K562 (cell line): ENCODE data around the gene MSRB2. TPM values are rescaled to one million over a fixed set of nuclear protein-coding genes. Genes with fewer than 3 reads are reported as not detected.

Experiments used
- ATAC-seq: fragments of 200-7000 bp; cut with Tn5 transposase; 3 replicates; pipeline ENCODE4 v1.9.1; 2020; ENCODE audit warnings: moderate library complexity
- BruUV-seq: library from RNA; stranded (reverse); fragments of 400-500 nt; replicated peaks from 2 replicates; lab custom pipeline; 2021; lab: Mats Ljungman, UMichigan
- CTCF ChIA-PET: fragments of 300-600 bp; formaldehyde crosslinking; extraction: SDS; loops from one replicate; lab custom pipeline; 2021; ENCODE audit warnings: low intra/inter-chr PET ratio; lab: Yijun Ruan, JAX
- POLR2A ChIA-PET: fragments of 300-600, 350-650 bp; sonication (Branson Sonifier 250); formaldehyde crosslinking; extraction: SDS; loops from one replicate; lab custom pipeline; 2021; ENCODE audit warnings: antibody characterized with exemption, inconsistent platforms; lab: Yijun Ruan, JAX
- DNase-seq, 4 experiments: peaks; one replicate each; pipeline versions ENCODE4 v3.0.0 to v3.0.0-alpha.2; 2011 to 2018; ENCODE audit warnings: low spot score in 3 of 4, mixed read lengths in 3 of 4; ENCODE audit errors: extremely low read depth in 1 of 4
- FAIRE-seq: peaks from 2 replicates; lab custom pipeline; 2011; peaks lifted over from hg19 to GRCh38; lab: Jason Lieb, UNC
- H2AFZ ChIP-seq: 2 replicates; pipeline ENCODE4 v1.6.0; 2011; ENCODE audit warnings: low read depth, low read length, control low read depth, inconsistent platforms
- H3K27ac ChIP-seq: fragments of 200-600 bp; 3 replicates; pipeline ENCODE4 v1.8.0; 2011; ENCODE audit warnings: low read depth, mild to moderate bottlenecking, control low read depth, inconsistent platforms, low read length, moderate library complexity, mixed read lengths; ENCODE audit errors: extremely low read depth
- H3K27me3 ChIP-seq, 2 experiments: fragments of 300-600 bp in 1 of 2; 2 replicates in 1 of 2; 3 replicates in 1 of 2; pipeline versions ENCODE4 v1.6.0 to v1.8.0; 2011; ENCODE audit warnings: inconsistent platforms in 2 of 2, low read length in 2 of 2, mild to moderate bottlenecking in 1 of 2, mixed read lengths in 1 of 2, moderate library complexity in 1 of 2; ENCODE audit not compliant: control insufficient read depth in 2 of 2, insufficient read depth in 2 of 2
- H3K36me3 ChIP-seq: fragments of 300-600 bp; 3 replicates; pipeline ENCODE4 v1.8.0; 2011; ENCODE audit warnings: mild to moderate bottlenecking, low read length, inconsistent platforms; ENCODE audit not compliant: control insufficient read depth, insufficient read depth
- H3K4me1 ChIP-seq, 2 experiments: fragments of 200-600 bp in 1 of 2; replicated peaks in 1 of 2; 2 replicates in 1 of 2; 3 replicates in 1 of 2; pipeline versions ENCODE4 v1.5.1 to v1.8.0; 2011; ENCODE audit warnings: inconsistent platforms in 2 of 2, low read length in 2 of 2, mild to moderate bottlenecking in 1 of 2, mixed read lengths in 1 of 2, moderate library complexity in 1 of 2; ENCODE audit not compliant: control insufficient read depth in 2 of 2, insufficient read depth in 2 of 2
- H3K4me2 ChIP-seq: 2 replicates; pipeline ENCODE4 v1.6.1; 2011; ENCODE audit warnings: low read length, control low read depth, inconsistent platforms, mixed read lengths; ENCODE audit not compliant: insufficient read depth
- H3K4me3 ChIP-seq: fragments of 200-600 bp; sonication (generic), shearing (Covaris generic); 2 replicates; pipeline ENCODE4 v1.5.1; 2016; ENCODE audit warnings: control low read depth, inconsistent platforms
- H3K79me2 ChIP-seq: fragments of 200-600 bp; 3 replicates; pipeline ENCODE4 v1.8.0; 2011; ENCODE audit warnings: low read length, inconsistent platforms; ENCODE audit not compliant: control insufficient read depth, insufficient read depth
- H3K9ac ChIP-seq, 2 experiments: 2 replicates each; pipeline versions ENCODE4 v1.6.0 to v1.6.1; 2011; ENCODE audit warnings: low read depth in 2 of 2, low read length in 2 of 2, control low read depth in 1 of 2, inconsistent platforms in 1 of 2, mild to moderate bottlenecking in 1 of 2, mixed read lengths in 1 of 2; ENCODE audit not compliant: insufficient read depth in 1 of 2
- H3K9me1 ChIP-seq: one replicate; pipeline ENCODE4 v1.6.0; 2011; ENCODE audit warnings: inconsistent platforms, mild to moderate bottlenecking, low read length, moderate library complexity; ENCODE audit not compliant: control insufficient read depth, insufficient read depth
- H3K9me3 ChIP-seq: replicated peaks from 2 replicates; pipeline ENCODE4 v1.5.1; 2011; ENCODE audit warnings: low read depth, low read length, inconsistent platforms; ENCODE audit not compliant: control insufficient read depth, insufficient read depth
- H4K20me1 ChIP-seq: replicated peaks from 2 replicates; pipeline ENCODE4 v1.6.1; 2011; ENCODE audit warnings: low read length, inconsistent platforms, mixed read lengths; ENCODE audit not compliant: control insufficient read depth, insufficient read depth
- ELF4 ChIP-seq: fragments of 450-650 bp; formaldehyde crosslinking; IDR thresholded peaks from 2 replicates; pipeline ENCODE4 v1.4.0; 2022; ENCODE audit warnings: missing genetic modification characterization
- KDM5B ChIP-seq: fragments of 200-600 bp; sonication (generic); IDR thresholded peaks from 2 replicates; pipeline ENCODE4 v1.6.1; 2012; ENCODE audit warnings: low read depth, mild to moderate bottlenecking, moderate library complexity, low read length, control low read depth, inconsistent platforms; ENCODE audit not compliant: insufficient replicate concordance
- TCF7 ChIP-seq: sonication (generic); IDR thresholded peaks from 2 replicates; pipeline ENCODE4 v1.6.1; 2016; ENCODE audit warnings: antibody characterized with exemption, borderline replicate concordance
- WGBS: fragments of 100-300 bp; shearing (Covaris generic); methylation state at CpG from one replicate; pipeline ENCODE4 v1.1.6; 2016; ENCODE audit warnings: low coverage, mixed read lengths; ENCODE audit not compliant: insufficient coverage; ENCODE audit errors: missing lambda C conversion rate; 5-methylcytosine and 5-hydroxymethylcytosine counted together
- in situ Hi-C: fragments of 300-500 bp; cut with MboI; formaldehyde crosslinking; loops from 4 replicates; pipeline ENCODE4 v1.15.0; 2018; ENCODE audit warnings: inconsistent platforms, mixed read lengths
- intact Hi-C: fragments of 100-400 bp; cut with micrococcal nuclease; formaldehyde crosslinking; loops from 2 replicates; pipeline ENCODE4 v1.14.2; 2022
- polyA plus RNA-seq, 8 experiments: library from polyadenylated mRNA; depleted of rRNA in 4 of 8; stranded (reverse) in 5 of 8; unstranded in 3 of 8; fragments of >200 nt; fragmentation: Nextera tagmentation in 2 of 8; fragmentation: Illumina TruSeq in 1 of 8; extraction: Ambion mirVana in 2 of 8; extraction: Trizol in 1 of 8; gene quantifications; 2 replicates each; pipeline versions ENCODE4 v1.2.1 to v1.2.3, GENCODE V29; 2011 to 2014; ENCODE audit warnings: inconsistent platforms in 1 of 8, missing spikeins in 1 of 8
- total RNA-seq, 7 experiments: library from RNA; depleted of rRNA in 6 of 7; stranded (reverse); fragments of >200 nt in 6 of 7; fragmentation: Illumina TruSeq in 2 of 7; extraction: Trizol in 2 of 7; gene quantifications; 2 replicates each; pipeline versions ENCODE4 v1.2.1 to v1.2.3, GENCODE V29; 2011 to 2021; ENCODE audit warnings: low replicate concordance in 1 of 7
- TF ChIP-seq, protein P1 (sequence below): fragments of 450-650 bp; formaldehyde crosslinking; conservative IDR thresholded peaks from 2 replicates; pipeline ENCODE4 v1.4.0; 2022; ENCODE audit warnings: mild to moderate bottlenecking, missing genetic modification characterization
- TF ChIP-seq, protein P2 (sequence below): IDR thresholded peaks from 2 replicates; pipeline ENCODE4 v1.6.1; 2016; ENCODE audit warnings: missing genetic modification characterization, missing compliant biosample characterization
- TF ChIP-seq, protein P3 (sequence below): fragments of 450-650 bp; formaldehyde crosslinking; IDR thresholded peaks from 2 replicates; pipeline ENCODE4 v1.4.0; 2022; ENCODE audit warnings: missing genetic modification characterization

The MSRB2 gene
- total and polyA plus RNA-seq, 9 of the 15 experiments (the other 6 are each of a cell fraction or from before 2014, with no cell fraction given) = 1.5 to 22.3 (median 5.9) TPM

DNA sequence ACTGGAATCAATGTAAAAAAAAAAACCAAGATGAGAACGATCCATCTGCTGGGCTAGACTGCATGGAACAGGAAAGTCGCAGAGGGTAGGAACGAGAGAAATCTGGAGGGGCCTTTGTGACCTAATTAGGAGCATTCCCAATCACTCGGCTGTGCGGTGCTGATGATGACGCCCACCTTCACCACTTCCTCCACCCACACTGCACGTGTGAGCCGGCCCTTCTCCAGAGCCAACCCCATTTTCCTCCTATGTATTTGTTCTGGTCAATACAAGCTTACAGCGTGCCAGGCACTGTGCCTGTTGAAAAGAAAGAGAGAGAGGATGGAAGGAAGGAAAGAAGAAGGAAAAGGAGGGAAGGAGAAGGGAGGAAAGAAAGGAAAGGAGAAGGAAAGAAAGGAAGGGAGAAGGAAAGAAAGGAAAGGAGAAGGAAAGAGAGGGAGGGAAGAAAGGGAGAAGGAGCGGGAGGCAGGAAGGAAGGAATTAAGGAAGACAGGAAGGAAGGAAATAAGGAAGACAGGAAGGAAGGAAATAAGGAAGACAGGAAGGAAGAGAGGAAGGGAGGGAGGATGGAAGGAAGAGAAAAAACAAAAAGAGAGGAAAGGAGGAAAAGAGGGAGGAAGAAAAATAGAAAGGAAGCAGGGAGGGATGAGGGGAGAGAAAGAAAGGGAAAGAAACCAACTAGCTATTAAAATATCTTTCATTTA is 61.2 kb downstream of the MSRB2 start:
- TF ChIP-seq, protein P1, sequence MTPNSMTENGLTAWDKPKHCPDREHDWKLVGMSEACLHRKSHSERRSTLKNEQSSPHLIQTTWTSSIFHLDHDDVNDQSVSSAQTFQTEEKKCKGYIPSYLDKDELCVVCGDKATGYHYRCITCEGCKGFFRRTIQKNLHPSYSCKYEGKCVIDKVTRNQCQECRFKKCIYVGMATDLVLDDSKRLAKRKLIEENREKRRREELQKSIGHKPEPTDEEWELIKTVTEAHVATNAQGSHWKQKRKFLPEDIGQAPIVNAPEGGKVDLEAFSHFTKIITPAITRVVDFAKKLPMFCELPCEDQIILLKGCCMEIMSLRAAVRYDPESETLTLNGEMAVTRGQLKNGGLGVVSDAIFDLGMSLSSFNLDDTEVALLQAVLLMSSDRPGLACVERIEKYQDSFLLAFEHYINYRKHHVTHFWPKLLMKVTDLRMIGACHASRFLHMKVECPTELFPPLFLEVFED (CRISPR knock-in tag) = peak; percentile 61; the same call in 1 of the 2 replicates
- TF ChIP-seq, protein P2, sequence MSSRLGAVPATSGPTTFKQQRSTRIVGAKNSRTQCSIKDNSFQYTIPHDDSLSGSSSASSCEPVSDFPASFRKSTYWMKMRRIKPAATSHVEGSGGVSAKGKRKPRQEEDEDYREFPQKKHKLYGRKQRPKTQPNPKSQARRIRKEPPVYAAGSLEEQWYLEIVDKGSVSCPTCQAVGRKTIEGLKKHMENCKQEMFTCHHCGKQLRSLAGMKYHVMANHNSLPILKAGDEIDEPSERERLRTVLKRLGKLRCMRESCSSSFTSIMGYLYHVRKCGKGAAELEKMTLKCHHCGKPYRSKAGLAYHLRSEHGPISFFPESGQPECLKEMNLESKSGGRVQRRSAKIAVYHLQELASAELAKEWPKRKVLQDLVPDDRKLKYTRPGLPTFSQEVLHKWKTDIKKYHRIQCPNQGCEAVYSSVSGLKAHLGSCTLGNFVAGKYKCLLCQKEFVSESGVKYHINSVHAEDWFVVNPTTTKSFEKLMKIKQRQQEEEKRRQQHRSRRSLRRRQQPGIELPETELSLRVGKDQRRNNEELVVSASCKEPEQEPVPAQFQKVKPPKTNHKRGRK (tag) = peak; percentile 74
- TF ChIP-seq, protein P3, sequence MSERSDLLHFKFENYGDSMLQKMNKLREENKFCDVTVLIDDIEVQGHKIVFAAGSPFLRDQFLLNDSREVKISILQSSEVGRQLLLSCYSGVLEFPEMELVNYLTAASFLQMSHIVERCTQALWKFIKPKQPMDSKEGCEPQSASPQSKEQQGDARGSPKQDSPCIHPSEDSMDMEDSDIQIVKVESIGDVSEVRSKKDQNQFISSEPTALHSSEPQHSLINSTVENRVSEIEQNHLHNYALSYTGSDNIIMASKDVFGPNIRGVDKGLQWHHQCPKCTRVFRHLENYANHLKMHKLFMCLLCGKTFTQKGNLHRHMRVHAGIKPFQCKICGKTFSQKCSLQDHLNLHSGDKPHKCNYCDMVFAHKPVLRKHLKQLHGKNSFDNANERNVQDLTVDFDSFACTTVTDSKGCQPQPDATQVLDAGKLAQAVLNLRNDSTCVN (CRISPR knock-in tag) = peak; percentile 57; the same call in 1 of the 2 replicates
- no peak for TF ChIP-seq KDM5B
- no peak for TF ChIP-seq TCF7
- TF ChIP-seq ELF4 (CRISPR knock-in tag) = 0 out of 2 replicates have a peak, but pooled peaks have one; percentile 24
- POLR2A ChIA-PET = no interaction called here

More for the DNA sequence above, 61.2 kb downstream of the MSRB2 start:
- H3K9me1 ChIP-seq = no peaks in the 10 kb centered on the region
- H3K27ac ChIP-seq = no peak overlapping the region
- 2% methylated on average over 9 of the region's 10 CpGs for WGBS
- BruUV-seq = no TSS peak
- no peak overlapping the region for H2AFZ ChIP-seq
- peaks cover 3 to 28% of the 10 kb centered on the region in 2 experiments; a peak in 4 of 5 replicates for H3K27me3 ChIP-seq
- no peak overlapping the region for H3K9ac ChIP-seq
- H3K79me2 ChIP-seq = no peaks in the 10 kb centered on the region
- H3K9me3 ChIP-seq = no peaks in the 10 kb centered on the region
- H3K4me1 ChIP-seq = peaks cover 0 to 2% of the 10 kb centered on the region in 2 experiments; a peak in 2 of 5 replicates
- intact Hi-C loops (loop anchor here (5.0 to 10.0 kb wide), 3 partner anchors 378 to 1346 kb away; no protein-coding TSS in a partner anchor), in situ Hi-C loops (loop anchor here (5.0 to 25.0 kb wide), 2 partner anchors 136 to 1356 kb away; no protein-coding TSS in a partner anchor)
- H3K36me3 ChIP-seq = no peaks in the 10 kb centered on the region
- CTCF ChIA-PET = interaction anchor here (0.6 to 3.2 kb wide), 2 partner anchors 137 to 378 kb away, joined by 3 to 27 read pairs; no protein-coding TSS in a partner anchor
- no peaks in the 10 kb centered on the region; the same call in 1 of the 2 replicates for H4K20me1 ChIP-seq
- DNase-seq = no peak
- H3K4me3 ChIP-seq = no peak overlapping the region
- no peak for FAIRE-seq
- no peak overlapping the region for H3K4me2 ChIP-seq
- ATAC-seq = no peak
